Measurements from ENCODE around the gene PBX3.
A peak's percentile ranks its signal among the peaks of the same experiment; 100 is the strongest.
"Not testable (repeated sequence)": the region's sequence is repeated elsewhere in the genome, so short reads cannot be mapped to it uniquely, and the experiment has no call there.

PBX3 gene

DNA sequence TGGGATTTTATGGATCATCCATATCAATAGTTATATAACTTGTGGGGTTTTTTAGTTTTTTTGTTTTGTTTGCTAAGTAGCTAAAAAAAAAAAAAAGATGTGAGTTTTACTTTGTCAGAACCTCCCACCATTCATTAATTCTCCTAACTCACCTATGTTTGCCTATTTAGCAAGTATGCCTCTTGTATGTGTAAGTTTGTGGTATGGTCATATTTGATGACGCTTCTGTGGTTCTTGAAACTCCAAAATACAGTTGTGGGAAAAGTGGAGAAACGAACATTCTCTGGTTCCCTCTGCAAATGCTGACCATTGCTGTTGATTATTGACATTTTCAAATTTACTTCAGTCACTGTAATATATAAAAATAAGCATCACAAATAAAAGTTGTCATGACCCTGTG, 75.7 kb downstream of the PBX3 start:
- no peak for DNase-seq (ENCODE audit: low read depth)

DNA sequence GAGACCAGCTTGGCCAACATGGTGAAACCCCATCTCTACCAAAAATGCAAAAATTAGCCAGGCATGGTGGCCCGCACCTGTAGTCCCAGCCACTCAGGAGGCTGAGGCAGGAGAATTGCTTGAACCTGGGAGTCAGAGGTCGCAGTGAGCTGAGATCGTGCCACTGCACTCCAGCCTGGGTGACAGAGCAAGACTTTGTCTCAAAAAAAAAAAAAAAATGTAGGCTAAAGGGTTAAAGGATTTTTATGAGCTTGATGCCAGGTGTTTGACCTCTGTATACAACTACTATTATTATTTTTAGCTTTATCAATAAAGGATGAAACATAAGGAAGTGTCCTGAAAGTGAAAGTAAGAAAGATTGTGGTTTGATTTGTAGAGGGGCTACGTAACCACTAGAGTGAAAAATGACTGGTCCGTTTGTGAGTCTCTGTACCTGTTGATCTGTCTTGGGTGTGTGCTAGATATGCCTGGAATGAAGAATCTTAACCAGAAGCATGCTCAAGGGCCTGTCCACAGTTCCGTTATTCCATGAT, 76.8 kb downstream of the PBX3 start:
- not testable (repeated sequence) for DNase-seq (ENCODE audit: low read depth)

DNA sequence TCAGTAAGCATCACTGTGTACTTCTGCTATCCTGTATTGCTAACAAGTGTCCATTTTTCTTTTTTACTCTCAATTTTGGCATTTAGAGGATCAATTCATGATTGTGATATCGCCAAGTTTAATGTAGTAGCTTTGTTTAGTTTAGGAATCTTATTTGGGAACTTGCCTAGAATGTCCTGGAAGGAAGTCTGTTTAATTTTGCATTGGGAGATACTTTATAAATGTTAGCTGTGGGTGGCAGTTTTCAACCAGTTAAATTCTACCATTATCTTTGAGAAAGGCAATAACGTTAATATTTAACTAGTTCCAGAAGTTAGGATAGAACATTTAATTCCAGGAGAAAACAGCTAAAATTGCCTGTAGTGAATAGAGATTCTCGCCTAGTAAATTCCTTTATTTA, 78.6 kb downstream of the PBX3 start:
- DNase-seq (ENCODE audit: low read depth) = no peak

DNA sequence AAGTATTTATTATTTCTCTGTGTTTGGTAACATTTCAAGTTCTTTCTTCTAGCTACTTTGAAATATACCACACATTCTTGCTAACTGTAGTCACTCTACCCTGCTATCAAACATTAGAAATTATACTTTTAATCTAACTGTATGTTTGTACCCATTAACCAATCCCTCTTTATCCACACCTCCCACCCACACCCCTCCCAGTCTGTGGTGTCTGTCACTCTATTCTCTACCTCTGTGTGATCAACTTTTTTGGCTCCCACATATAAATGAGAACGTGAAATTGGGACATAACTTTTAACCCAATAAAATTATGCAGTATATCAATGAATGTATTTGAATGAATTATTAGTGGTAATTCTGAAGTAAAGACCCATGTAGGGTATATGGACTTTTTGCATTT, 79.7 kb downstream of the PBX3 start:
- no peak for DNase-seq (ENCODE audit: low read depth)

DNA sequence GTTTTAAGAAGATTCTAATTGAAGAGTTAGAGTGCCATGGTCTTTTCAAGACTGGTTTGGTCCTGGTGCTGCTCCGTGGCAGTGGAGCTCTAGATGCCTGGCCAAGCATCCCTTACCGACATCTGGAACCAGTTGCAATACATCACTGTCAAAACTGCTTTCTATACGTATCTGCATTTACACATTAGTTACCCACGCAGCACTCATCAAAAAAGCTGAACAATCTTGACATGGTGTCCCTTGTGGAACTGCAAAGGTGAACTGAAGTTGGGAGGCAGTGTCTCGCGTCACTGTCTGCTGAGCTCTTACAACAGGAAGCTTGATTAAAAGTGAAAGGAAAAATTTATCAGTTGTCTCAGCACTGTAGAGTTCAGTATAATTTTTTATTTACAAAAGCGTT, 82.6 kb downstream of the PBX3 start:
- peak; percentile 30 for DNase-seq (ENCODE audit: low read depth)

DNA sequence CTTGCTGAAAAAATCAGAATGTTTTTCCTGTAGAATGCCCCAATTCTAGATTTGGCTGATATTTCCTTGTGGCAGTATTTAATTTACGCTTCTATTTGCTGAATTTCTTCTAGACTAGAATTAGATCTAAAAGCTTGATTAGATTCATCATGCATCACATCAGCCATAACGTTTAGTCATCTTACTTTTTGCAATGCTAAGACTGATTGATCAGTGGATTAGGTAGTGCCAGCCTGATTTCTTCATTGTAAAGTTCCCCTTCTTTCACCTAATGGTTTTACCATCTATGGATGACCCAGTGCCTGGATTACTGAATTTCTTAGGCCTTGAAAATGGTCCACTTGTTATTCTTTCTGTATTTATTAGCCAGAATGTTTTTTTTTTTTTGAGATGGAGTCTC, 83.9 kb downstream of the PBX3 start:
- no peak for DNase-seq (ENCODE audit: low read depth)

DNA sequence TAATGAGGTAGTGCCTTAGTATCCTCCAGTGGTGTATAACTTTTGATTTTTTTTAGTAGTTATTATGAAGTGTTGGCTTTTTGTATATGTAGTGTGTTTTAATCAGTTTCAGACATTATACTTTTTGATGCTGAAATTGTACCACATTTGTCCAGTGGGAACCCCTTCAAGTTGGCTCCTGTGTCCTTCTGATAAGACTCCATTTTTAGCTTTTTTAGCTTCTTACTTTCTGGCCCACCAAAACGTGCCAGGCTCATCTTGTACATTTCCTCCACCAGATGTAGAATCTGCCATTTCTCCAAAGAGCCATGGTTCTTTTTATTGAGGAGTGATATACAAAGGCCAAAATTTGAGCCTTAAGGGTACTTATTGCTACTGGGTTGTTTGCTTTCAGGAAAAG, 84.4 kb downstream of the PBX3 start:
- no peak for DNase-seq (ENCODE audit: low read depth)

DNA sequence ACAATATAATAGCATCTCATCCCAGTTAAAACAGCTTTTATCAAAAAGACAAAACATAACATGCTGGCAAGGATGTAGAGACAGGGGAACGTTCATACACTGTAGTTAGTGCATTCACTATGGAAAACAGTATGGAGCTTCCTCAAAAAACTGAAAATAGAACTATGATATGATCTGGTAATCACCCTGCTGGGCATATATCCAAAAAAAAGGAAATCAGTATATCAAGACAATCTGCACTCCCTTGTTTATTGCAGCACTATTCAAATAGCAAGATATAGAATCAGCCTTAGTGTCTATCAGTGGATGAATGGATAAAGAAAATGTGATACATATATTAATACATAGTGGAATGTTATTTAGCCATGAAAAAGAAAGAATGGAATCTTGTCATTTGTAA, 88.5 kb downstream of the PBX3 start:
- DNase-seq (ENCODE audit: low read depth) = no peak

DNA sequence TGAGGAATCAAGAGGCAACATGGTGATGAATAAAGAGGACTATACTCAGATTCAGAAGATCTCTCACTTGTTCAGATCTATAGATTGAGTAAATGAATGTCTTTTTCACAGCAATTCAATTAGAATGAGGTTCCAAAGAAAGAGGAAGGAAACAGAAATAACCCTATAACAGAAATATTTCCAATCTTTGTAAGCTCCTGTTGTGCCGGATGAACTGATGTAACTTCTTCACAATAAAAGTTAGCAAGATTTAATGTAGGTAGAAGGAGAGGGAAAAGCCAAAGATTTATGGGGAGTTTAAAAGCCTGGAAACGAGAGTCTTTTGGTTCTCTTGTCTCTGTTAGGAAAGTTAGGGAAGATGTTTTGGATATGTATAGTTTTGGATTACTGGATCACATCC, 92.1 kb downstream of the PBX3 start:
- DNase-seq (ENCODE audit: low read depth) = no peak

DNA sequence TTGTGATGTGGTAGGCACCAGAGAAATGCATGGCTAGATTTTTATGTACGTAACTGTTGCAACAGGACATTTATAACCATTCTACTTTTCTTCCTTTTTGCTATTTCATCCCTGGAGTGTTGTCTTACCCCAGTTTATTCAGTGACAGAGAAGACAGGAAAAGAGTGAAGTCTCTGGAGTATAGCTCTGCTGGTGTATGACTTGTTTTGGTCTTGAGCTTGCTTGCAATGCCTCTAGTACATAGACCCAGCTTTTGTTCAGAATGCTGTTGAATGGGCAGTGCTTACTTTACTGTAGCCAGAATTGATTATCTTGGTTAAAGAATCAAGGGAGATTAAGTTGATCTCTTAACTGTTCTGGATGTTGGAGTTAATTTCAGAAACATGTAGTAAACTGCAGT, 94.3 kb downstream of the PBX3 start:
- no peak for DNase-seq (ENCODE audit: low read depth)

DNA sequence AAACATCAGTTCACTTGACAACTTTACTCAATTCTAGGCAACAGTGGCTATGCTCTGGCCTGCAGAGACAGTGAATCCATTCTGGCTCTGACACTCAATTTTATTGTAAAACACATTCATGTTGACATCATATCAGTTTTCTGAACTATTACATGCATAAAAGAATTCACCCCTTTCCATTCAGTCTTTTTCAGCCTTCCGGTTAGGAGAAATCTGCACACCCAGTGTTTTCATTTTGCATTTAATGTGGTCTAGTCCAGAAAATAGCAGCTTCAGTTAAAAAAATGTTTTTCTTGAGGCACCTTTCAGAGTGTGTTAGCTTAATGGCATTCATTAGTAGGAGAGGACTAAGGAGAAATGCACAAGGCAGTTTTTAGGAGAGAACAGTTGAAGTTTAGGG, 95.1 kb downstream of the PBX3 start:
- DNase-seq (ENCODE audit: low read depth) = no peak

DNA sequence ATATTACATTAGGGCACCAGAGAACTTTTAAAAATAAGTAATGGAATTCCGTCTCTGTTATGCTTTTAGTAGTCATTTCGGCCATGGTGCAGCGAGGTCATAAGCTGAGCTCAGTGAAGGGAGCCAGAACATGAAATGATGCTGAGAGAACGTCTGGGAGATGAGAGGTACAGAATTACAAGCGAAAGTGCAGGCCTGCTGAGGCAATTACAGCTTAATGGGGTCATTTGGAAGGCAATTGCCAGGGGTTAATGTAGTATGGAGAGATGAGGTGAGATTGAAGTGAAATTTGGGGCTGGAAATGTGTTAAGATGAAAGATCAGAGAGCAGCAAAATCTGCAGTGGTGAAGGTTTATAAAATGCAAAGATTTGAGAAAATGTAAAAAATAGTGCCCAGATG, 96.5 kb downstream of the PBX3 start:
- DNase-seq (ENCODE audit: low read depth) = no peak

DNA sequence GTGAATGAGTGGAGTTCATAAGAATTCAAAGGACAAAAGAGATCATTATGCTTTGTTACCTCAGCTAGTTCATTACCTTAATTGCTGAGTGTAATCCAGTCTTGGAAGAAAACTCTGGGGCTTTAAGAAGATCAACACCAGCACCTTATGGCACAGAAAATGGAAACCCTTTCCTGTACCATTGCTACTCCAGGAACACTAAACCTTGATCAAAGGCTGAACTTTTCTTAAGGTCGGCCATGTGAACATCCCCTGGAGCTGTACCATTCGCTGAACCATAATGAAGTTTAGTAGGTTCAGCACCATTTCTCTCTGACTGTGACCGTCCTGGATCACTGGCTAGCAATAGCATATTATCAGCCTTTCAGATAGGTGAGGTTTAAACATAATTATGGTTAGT, 97.4 kb downstream of the PBX3 start:
- DNase-seq (ENCODE audit: low read depth) = no peak

DNA sequence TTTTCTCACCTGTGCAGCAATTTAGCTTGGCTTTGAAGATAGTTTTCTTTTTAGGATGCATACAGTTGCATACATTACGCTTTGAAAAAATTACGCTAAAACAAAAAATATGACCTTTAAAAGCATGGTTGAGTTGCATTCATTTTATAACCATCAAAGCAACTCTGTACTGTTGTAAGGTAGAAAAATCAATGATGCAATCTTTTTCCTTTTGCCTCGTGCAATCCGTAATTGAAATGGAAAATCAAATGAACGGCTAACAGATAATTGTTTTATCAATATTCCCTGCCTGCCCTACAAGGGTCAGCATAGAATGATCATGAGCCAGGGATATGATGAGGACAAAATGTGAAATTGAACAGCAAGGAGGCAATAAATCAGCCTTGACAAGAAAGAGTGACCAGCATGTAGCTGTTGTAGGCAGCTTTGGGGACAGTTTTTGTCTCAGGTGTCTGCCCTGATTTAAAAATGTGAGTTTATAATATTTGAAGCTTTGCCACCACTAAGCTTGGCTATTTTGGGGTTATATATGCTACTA, 98.2 kb downstream of the PBX3 start:
- DNase-seq (ENCODE audit: low read depth) = no peak

DNA sequence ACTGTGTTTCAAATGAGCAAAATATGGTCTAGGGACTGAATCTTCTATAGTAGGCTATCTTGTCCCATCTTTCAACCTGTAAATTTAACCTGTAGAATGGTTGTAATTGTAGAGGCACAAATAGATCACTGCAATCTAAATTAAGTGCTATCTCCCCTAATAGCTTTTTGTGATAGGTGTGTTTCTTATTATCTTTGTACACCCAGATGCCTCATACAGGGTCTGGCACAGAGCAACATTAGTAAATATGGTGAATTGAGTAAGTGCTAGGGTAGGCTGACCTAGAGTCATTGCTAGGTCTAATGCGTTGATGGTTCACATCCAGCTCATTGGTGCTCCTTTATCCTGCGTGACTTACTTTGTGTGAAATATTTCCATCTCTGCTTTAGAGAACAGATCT, 100.6 kb downstream of the PBX3 start:
- DNase-seq (ENCODE audit: low read depth) = no peak

DNA sequence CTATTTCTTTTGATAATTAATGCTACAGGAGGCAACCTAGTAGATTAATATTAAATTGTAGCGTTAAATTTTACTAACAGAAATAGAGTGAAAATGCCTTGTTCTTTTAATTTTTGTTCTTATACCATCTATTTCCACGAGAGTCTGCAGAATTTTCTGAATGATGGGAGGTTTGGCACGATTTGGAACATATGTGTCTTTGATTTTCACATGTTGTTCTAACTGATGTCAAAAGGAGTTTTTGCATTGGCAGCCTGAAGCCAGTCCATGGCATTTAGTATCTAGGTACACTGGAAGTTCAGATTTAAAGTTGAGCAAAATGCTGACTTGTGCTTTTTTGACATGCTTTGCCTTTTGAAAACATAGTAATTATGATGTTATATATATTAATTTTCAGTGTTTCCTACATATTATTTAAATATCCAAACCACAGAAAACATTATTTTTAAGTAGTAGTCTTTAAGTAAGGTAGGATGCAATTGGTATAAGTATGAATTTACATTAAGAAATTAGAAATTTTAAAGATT, 103.0 kb downstream of the PBX3 start:
- no peak for DNase-seq (ENCODE audit: low read depth)

DNA sequence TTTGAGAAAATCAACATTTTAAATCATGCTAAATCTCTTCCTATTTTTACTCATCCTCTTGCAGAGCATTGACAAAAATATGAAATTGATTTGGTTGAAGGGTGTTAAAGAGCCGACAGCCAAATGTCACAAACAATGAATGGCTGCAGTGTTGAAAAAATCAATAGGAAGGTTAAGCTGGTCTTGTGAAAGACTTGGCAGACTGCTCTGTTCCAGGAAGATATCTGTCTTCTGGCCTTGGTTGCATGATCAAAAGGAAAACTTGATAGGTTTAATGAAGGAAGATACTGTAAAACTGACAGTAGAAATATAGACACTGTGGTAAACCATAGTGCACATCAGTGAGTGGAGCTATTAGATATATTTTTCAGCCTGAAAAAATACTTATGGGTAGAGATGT, 103.6 kb downstream of the PBX3 start:
- no peak for DNase-seq (ENCODE audit: low read depth)

DNA sequence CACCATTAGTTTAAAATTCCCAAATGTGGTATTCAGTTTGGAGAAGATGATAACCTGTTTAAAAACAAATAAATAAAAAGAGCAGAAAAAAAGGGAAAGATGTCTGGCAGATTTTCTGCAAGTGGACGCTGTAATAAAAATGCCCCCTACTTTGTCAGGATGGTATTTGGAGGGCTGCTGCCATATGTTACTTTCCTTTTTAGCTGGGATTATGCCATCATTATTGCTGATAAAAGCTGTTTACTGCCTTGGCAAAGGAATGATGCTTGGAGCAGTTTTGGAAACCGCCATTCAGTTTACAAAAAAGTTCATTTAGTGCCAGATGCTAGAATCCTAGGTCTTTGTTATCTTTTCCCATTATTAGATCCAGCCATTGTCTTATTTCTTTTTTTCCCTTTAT, 104.8 kb downstream of the PBX3 start:
- DNase-seq (ENCODE audit: low read depth) = no peak

DNA sequence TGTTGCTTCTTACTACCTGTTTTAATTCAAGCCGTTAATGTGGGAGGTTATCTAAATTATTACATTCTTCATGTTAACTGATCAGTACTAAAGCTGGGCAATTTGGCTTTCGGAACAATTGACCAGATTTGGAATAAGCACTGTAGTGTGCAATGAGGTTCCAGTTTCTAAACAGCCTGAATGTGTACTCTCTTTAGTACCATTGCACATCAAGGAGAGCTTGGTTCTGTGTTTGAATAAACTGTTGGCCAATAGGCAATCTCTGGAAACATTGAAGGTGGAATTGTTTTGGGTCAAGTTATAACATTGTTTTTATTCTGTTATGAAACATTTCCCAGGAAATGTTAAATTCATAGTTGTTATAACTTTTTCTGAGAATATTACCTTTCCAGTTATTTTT, 105.2 kb downstream of the PBX3 start:
- no peak for DNase-seq (ENCODE audit: low read depth)

DNA sequence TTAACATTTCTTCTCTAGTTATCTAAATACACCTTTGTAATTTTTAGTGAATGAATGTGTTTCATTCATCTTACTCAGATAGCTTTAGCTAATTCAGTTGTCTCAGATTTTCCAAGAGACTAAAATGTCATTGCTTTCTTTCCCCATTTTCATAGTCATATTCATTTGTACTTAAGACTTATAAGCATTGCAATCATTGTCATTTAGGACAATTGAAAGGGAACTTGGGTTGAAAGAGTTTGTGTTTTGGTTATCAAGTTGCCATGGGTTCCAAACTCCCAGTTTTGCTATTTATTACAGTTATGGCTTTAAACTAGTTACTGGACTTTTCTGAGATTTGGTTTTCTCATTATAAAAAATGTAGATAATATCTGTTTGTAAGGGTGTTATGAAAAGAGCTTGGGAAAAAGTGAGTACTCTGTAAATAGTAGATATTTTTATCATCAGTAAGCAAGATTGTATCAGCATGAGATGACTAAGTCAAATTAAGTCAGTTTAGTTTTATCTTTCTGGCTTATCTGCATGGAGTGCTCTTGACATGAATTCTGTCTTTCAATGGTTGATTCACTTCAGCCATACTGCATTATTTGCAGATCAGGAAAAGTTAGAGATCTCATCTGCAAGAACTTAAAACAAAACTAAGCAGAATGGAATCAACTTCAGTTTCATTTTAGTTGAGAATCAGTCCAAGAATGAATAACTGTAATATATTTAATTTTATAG, 107.5 kb downstream of the PBX3 start:
- DNase-seq (ENCODE audit: low read depth) = no peak

DNA sequence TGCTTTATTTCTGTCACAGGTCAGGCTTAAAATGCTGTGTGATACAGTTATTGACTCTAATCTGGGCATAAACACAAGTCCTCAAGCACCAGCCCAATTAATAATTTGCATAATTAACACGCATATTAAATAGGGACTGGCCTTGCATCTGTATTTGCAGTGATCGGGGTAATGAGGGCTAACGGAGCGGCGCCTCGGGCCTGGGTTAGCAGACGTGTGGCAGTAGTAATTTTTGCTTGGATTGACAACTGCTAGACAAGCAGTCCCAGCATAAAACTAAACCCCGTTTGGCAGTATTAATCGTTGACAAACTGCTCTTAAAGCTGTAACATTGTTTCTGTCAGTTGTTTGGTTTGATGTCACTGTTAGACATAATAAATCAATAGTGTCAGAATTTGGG, 109.2 kb downstream of the PBX3 start:
- DNase-seq (ENCODE audit: low read depth) = no peak

DNA sequence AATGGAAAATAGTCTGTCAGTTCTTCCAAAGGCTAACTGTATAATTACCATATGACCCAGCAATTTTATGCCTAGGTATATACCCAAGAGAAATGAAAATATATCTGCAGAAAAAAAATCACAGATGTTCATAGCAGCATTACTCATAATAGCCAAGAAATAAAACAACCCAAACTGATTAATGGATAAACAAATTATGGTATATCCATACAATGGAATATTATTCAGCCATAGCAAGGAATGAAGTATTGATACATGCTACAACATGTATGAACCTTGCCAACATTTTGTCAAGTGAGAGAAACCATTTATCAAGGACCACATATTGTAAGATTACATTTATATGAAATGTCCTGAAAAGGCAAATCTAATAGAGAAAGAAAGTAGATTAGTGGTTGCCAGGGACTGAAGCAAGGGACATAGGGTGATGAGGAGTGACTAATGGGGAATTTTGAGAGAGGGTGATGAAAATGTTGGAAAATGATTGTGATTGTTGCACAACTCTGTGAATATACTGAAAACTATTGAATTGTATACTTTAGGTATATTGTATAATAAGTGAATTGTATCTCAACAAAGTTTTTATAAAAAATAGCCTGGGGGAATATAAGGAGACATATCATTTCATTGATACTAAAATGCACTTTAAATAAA, 114.4 kb downstream of the PBX3 start:
- DNase-seq (ENCODE audit: low read depth) = no peak

DNA sequence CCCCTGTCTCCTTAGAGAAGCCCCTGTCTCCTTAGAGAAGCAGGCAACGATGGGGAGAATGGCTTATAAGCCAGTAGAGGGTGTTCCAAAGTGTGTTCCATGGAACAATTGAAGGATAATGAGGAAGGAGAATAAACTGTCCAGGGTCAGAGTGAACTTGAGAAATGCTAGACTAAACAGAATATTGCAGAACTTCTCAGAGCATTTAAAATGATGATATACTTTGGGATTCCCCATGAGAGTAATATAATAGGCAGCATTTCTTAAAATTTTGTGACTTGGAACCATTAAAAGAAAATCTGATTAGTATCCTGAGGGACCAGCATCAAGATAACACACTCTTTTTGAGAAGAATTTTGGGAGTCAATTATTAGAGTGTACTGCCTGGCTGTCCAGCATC, 116.8 kb downstream of the PBX3 start:
- no peak for DNase-seq (ENCODE audit: low read depth)

Measured in activated T-cell treated with anti-CD3 and anti-CD28 coated beads for 1 hour (primary cell).